NCI-H146 treated with DMSO at 0.1 percent for 48 hours (cell line): ENCODE measurements around the gene SOHLH1.

ENCODE experiments used
- DNase-seq: peaks from one replicate; lab custom pipeline; 2025; ENCODE audit not compliant: unreplicated experiment; lab: John Stamatoyannopoulos, UW

SOHLH1 gene, protein sequence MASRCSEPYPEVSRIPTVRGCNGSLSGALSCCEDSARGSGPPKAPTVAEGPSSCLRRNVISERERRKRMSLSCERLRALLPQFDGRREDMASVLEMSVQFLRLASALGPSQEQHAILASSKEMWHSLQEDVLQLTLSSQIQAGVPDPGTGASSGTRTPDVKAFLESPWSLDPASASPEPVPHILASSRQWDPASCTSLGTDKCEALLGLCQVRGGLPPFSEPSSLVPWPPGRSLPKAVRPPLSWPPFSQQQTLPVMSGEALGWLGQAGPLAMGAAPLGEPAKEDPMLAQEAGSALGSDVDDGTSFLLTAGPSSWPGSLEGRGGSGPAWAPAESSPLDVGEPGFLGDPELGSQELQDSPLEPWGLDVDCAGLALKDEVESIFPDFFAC

DNA sequence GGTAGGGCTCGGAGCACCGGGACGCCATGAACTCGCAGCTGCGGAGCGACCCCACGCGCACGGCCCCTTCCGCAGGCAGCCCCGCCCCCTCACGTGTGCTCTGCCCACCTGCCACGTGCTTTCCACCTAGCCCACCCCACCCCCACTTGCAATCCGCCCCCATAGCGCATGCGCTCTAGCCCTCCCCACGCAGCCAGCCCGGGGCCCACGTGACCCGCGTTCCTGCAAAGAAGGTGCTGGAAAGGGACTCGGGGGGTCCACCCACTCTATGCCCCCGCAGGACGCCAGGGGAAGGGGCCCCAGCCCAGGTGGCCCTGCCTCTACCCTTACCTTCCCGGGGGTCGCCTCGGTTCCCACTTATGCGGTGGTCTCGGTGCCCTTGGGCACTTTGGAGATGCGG, at the start of gene SOHLH1:
TSS of gene SOHLH1 (minus strand) at position 42 of the 400 bp plus-strand sequence. CDS start at position 28, 14 bp downstream.
- no peak for DNase-seq

DNA sequence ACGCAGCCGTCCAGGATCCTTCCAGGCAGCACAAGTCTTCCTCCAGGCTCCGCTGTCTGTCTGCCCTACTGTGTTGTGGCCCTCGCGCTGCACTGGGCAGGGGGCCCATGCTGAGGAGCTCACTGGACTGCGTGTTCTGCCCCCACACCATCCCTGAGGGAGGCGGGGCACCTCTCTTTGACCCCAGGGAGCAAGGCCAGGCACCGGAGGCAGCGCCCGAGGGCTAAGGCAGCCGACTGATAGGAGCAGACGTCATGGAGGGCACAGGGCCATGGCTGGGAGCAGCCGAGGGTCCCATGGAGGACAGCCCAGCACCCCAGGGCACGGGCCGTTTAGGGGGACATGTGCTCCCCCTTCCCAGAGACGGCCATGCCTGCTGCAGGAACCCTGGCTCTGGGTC, 49.4 kb upstream of the SOHLH1 start:
- DNase-seq = no peak

DNA sequence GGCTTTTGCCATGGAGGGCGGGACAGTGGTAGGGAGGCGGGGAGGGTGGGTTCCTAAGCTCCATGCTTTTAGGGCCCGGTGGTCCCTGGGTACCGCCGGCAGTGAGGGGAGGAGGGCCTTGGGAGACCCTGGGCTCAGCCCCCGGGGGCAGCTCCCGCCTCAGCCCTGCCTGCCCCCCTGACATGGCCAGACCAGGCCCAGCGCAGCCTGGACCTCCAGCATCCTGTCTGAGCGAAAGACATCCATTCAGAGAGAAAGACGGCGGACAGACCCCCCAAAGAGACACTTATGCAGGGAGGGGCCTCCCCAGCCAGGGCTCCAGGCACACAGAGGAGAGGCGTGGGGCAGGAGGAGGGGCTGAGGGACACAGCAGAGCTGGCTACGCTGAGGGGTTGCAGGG, 48.0 kb upstream of the SOHLH1 start:
- no peak for DNase-seq

DNA sequence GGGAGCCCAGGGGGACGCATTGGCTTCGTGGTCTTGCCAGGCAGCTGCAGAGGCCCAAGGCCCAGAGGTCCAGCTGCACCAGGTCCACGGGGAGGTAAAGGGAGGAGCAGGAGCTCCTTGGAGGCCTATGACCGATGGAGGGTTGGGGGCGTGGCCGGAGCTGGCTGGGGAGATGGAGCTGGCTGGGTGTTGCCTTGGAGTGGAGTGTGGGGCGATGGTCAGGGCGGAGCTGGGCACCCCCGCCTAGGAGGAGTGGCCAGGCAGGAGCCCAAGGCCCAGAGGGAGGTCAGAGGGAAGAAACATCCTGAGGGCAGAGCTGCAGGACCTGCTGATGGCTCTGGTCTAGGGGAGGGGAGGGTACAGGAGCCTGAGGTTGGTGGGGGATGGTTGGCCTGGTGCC, 47.3 kb upstream of the SOHLH1 start:
- no peak for DNase-seq

DNA sequence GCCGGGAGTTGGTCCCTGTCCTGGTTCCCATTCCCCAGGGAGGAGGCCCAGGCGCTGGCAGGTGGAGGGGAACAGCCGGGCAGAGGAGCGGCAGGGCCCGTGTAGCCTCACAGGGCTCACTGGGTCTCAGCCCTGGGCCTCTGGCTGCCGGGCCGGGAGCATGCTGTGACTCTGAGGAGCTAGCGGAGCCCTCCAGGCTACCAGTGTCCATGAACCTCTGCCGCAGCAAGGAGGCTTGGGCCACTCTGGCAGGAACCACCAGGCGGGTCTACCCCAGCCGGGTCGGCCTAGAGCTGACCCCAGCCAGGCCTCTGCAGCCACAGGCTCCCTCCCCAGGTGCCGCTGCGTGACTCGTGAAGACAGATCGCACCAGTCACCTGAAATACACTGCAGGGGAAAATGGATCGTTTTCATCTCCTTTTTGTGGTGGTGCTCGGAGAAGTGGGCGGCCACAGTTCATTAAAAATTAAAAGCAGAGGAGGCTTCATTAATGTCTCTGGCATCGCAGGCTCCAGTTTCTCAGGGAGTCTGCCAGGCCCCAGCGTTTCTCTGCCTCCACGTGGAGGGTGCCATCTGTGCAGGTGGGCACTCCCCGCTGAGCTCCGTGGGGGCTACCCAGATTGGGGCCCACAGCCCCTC, 46.5 kb upstream of the SOHLH1 start:
- DNase-seq = no peak

DNA sequence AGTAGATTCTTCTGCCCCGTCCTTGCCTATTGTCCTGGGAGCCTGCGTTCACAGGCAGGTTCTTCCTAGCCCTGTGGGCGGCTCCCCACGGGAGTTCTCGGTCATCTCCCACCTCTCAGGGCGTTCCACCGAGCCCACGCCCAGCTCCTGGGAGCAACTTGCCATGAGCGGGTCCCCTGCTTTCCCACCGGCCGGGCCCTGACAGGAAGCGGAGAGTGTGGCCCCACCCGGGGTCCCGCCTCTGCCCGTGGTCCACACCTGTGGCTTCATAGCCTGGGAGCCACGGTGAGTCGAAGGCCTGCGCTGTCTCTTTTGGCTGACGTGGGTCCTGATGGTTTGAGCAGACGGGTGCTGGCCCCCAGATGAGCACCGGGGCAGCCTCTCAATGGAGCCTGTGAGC, 45.9 kb upstream of the SOHLH1 start:
- DNase-seq = no peak

DNA sequence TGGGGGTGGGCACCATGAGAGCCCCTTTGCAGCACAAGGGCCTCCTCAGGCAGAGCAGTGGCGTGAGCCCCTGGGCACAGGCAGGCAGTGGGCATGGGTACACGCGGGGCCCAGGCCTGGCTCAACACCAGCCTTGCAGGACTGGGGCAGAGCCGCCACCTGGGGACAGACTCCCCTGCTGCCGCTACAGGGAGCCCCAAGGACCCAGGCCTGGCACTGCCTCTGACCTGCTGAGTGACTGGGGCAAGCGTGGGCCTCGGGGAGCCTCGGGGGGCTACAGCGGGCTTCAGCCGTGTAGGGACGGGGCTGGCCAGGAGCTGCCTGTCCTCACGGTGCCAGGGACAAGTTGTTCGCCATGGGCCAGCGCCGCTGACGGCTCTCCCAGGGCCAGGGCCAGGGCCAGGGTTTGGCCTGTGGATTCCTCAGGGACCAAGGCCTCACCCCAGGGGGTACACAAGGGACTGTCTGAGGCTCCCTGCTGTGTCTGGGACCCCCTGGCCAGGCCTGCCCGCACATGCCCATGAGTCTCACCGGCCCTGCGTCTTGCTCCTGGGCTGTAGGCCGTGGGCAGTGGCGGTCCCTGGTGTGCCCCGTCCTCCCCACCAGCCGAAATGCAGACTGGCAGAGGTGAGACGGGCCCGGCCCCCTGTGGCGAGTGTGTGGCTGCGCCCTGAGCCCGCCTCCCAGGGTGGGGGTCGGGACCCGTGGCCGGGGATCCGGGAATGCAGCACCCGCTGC, 45.2 kb upstream of the SOHLH1 start:
- no peak for DNase-seq

GRCh38 chr9:135743546-135744332, 44.5 kb upstream of the SOHLH1 start:
- no peak for DNase-seq

DNA sequence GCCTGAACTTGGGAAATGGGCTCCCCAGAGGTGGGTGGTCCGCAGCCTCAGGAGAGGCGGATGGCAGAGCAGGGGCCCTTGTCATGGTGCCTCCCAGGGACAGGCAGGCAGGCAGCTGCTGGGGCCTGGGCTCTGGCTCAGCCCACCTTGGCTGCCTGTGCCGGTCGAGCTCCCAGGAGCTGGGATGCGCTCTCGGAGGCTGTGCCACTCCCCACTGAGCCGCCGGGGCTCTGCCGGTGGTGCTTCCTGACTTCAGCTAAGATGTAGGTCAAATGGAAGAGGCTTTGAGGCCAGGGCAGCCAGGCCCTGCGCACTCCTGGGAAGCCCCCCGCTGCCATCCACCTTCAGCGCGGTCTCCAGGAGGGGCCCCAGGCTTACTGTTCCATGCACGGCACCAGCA, 43.7 kb upstream of the SOHLH1 start:
- DNase-seq = no peak

- no peak for DNase-seq
These were observed 42.3 kb upstream of the SOHLH1 start for GRCh38 chr9:135741276-135742219.

- no peak for DNase-seq
These were observed 40.3 kb upstream of the SOHLH1 start for GRCh38 chr9:135739271-135740220.

GRCh38 chr9:135737840-135738521, 38.7 kb upstream of the SOHLH1 start:
- DNase-seq = no peak

DNA sequence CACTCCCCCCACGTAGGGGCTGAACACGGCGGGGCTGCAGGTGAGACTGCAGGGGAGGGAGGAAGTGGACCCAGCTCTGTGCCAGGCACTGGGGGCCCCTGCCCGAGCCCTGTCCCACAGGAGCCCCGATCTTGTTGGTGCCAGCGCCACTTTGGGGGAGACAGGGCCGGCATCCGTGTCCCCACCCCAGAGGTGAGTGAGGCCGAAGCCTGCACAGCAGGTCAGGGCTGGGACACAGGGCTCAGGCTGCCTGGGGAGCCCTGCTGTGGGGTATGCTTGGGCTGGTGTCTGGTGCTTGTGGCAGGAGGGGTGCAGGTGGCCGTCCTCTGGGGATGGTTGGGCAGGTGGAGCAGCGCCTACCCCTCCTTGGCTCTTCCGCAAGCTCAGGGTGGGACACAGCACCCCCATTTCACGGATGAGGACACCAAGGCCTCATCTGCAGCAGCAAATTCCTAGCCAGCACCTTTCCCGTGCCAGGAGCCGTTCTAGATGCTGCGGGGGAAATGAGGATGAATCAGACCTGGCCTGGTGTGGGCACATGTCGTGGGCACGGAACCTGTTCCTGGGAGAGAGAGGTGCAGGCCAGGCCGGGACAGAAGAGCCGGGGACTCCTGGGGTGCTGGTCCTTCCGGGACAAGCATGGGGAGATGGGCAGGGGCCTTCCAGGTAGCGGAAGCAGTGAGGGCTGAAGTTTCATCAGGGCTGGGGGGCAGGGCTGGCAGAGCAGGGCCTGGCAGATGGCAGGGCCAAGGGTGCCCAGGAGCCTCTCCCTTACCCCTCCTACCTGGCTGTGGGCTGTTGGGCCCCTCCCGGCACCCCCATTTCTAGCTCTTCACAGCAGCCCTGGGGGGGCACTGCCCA, 37.9 kb upstream of the SOHLH1 start:
- no peak for DNase-seq

GRCh38 chr9:135736272-135736978, 37.1 kb upstream of the SOHLH1 start:
- no peak for DNase-seq

GRCh38 chr9:135734616-135735144, 35.4 kb upstream of the SOHLH1 start:
- DNase-seq = no peak

DNA sequence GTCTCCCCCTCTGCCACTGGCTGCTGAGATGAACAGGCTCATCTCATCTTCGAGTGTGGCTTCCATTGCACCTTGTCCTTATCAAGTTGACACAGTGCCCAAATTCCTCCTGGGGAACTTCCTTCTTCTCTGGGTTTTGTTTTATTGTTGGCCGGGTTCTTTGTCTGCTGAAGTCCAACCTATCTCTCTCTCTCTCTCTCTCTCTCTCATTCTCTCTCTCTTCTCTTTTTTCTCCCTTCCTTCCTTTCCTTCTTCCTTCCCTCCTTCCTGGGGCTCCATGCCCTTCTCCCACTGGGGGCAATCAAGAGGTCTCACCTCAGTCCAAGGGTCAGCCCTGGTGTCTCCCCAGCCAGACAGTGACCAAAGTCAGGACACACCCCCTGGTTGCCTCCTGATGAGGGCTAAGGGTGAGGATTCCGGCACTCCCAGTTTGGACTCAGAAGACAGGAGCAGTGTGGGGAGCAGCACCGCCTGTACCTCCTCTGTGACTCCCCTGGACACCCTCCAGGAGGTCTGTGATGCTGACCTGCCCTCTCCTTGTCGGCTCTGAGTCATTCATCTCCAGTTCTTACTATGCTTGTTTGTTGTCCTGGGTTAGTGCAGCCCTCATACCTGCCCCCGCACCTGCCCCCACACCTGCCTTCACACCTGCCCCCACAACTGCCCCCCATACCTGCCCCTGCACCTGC, 33.4 kb upstream of the SOHLH1 start:
- no peak for DNase-seq
